H9 (cell line): ENCODE results near the gene STX10. TPM values are rescaled to one million over a fixed set of nuclear protein-coding genes. Genes with fewer than 3 reads are reported as not detected.

Source experiments
- DNase-seq: peaks from one replicate; pipeline ENCODE4 v3.0.0-alpha.2; 2017
- H2AFZ ChIP-seq: one replicate; pipeline ENCODE4 v1.6.1; 2013; ENCODE audit warnings: mild to moderate bottlenecking, low read length, control low read depth, moderate library complexity
- H2AK5ac ChIP-seq: 2 replicates; pipeline ENCODE4 v1.6.1; 2013; ENCODE audit warnings: low read length, control low read depth, mixed read lengths; ENCODE audit not compliant: insufficient read length
- H2BK120ac ChIP-seq: one replicate; pipeline ENCODE4 v1.6.1; 2013; ENCODE audit warnings: low read depth, mild to moderate bottlenecking, low read length, control low read depth, inconsistent platforms; ENCODE audit not compliant: poor library complexity, severe bottlenecking
- H2BK12ac ChIP-seq: 2 replicates; pipeline ENCODE4 v1.6.1; 2013; ENCODE audit warnings: low read length, control low read depth, mixed read lengths, low read depth; ENCODE audit not compliant: insufficient read length
- H2BK15ac ChIP-seq: 2 replicates; pipeline ENCODE4 v1.6.1; 2013; ENCODE audit warnings: low read depth, low read length, control low read depth
- H2BK20ac ChIP-seq: one replicate; pipeline ENCODE4 v1.6.1; 2013; ENCODE audit warnings: low read depth, mild to moderate bottlenecking, low read length, control low read depth, inconsistent platforms; ENCODE audit not compliant: poor library complexity, severe bottlenecking
- H2BK5ac ChIP-seq: 2 replicates; pipeline ENCODE4 v1.6.1; 2013; ENCODE audit warnings: low read length, control low read depth, mixed read lengths; ENCODE audit not compliant: insufficient read length
- H3K14ac ChIP-seq: 2 replicates; pipeline ENCODE4 v1.6.1; 2013; ENCODE audit warnings: low read length, control low read depth; ENCODE audit not compliant: insufficient read depth
- H3K18ac ChIP-seq: 2 replicates; pipeline ENCODE4 v1.6.1; 2013; ENCODE audit warnings: low read depth, mild to moderate bottlenecking, mixed read lengths, low read length, control low read depth; ENCODE audit not compliant: insufficient read length
- H3K23ac ChIP-seq: 2 replicates; pipeline ENCODE4 v1.6.1; 2013; ENCODE audit warnings: low read length, control low read depth, mixed read lengths, low read depth; ENCODE audit not compliant: insufficient read length
- H3K23me2 ChIP-seq: 2 replicates; pipeline ENCODE4 v1.6.1; 2013; ENCODE audit warnings: low read depth, mild to moderate bottlenecking, mixed read lengths, low read length, control low read depth; ENCODE audit not compliant: insufficient read length, poor library complexity, severe bottlenecking
- H3K27ac ChIP-seq: 2 replicates; pipeline ENCODE4 v1.5.1; 2013; ENCODE audit warnings: low read length, control low read depth, mixed read lengths, low read depth; ENCODE audit not compliant: insufficient read length
- H3K27me3 ChIP-seq: 2 replicates; pipeline ENCODE4 v1.6.1; 2013; ENCODE audit warnings: low read length, control low read depth, inconsistent platforms; ENCODE audit not compliant: insufficient read depth
- H3K4ac ChIP-seq: 2 replicates; pipeline ENCODE4 v1.6.1; 2013; ENCODE audit warnings: low read depth, mild to moderate bottlenecking, control low read depth, inconsistent platforms, low read length, moderate library complexity
- H3K4me1 ChIP-seq: 2 replicates; pipeline ENCODE4 v1.6.1; 2013; ENCODE audit warnings: low read length, control low read depth, inconsistent platforms; ENCODE audit not compliant: insufficient read depth
- H3K4me2 ChIP-seq: 2 replicates; pipeline ENCODE4 v1.6.1; 2013; ENCODE audit warnings: low read length, control low read depth, mixed read lengths; ENCODE audit not compliant: insufficient read length, insufficient read depth
- H3K56ac ChIP-seq: 2 replicates; pipeline ENCODE4 v1.6.1; 2013; ENCODE audit warnings: low read depth, mild to moderate bottlenecking, mixed read lengths, low read length, control low read depth; ENCODE audit not compliant: insufficient read length
- H3K79me1 ChIP-seq: 2 replicates; pipeline ENCODE4 v1.6.1; 2013; ENCODE audit warnings: low read depth, mild to moderate bottlenecking, moderate library complexity, low read length, control low read depth, inconsistent platforms; ENCODE audit not compliant: insufficient read depth, poor library complexity, severe bottlenecking
- H3K79me2 ChIP-seq: 2 replicates; pipeline ENCODE4 v1.6.1; 2013; ENCODE audit warnings: low read length, control low read depth, inconsistent platforms; ENCODE audit not compliant: insufficient read depth
- H3K9ac ChIP-seq: 2 replicates; pipeline ENCODE4 v1.6.1; 2013; ENCODE audit warnings: low read length, control low read depth, mixed read lengths; ENCODE audit not compliant: insufficient read length; ENCODE audit errors: extremely low read depth
- H3K9me3 ChIP-seq: one replicate; pipeline ENCODE4 v1.6.1; 2013; ENCODE audit warnings: low read depth, low read length, inconsistent platforms; ENCODE audit not compliant: control insufficient read depth
- H3T11ph ChIP-seq: one replicate; pipeline ENCODE4 v1.6.1; 2013; ENCODE audit warnings: mild to moderate bottlenecking, low read length, control low read depth, inconsistent platforms
- H4K20me1 ChIP-seq: one replicate; pipeline ENCODE4 v1.6.1; 2013; ENCODE audit not compliant: control insufficient read depth, insufficient read length, insufficient read depth
- H4K5ac ChIP-seq: 2 replicates; pipeline ENCODE4 v1.6.1; 2013; ENCODE audit warnings: low read depth, mild to moderate bottlenecking, mixed read lengths, low read length, control low read depth; ENCODE audit not compliant: insufficient read length
- H4K8ac ChIP-seq: replicated peaks from 2 replicates; pipeline ENCODE4 v1.6.1; 2013; ENCODE audit warnings: low read length, control low read depth, mixed read lengths, low read depth; ENCODE audit not compliant: insufficient read length
- H4K91ac ChIP-seq: 2 replicates; pipeline ENCODE4 v1.6.1; 2013; ENCODE audit warnings: low read depth, mild to moderate bottlenecking, moderate library complexity, mixed read lengths, low read length, control low read depth; ENCODE audit not compliant: insufficient read length
- H3K27ac Mint-ChIP-seq, 3 experiments: 2 replicates in 2 of 3; 3 replicates in 1 of 3; pipeline ENCODE4 v1.8.0; 2020 to 2021; ENCODE audit warnings: mixed read lengths in 3 of 3, mild to moderate bottlenecking in 1 of 3, moderate library complexity in 1 of 3
- H3K27me3 Mint-ChIP-seq: 2 replicates; pipeline ENCODE4 v1.8.0; 2021; ENCODE audit warnings: low read depth, mild to moderate bottlenecking, moderate library complexity, mixed read lengths
- H3K36me3 Mint-ChIP-seq, 3 experiments: 2 replicates in 2 of 3; 3 replicates in 1 of 3; pipeline ENCODE4 v1.8.0; 2020 to 2021; ENCODE audit warnings: low read depth in 3 of 3, mixed read lengths in 3 of 3; ENCODE audit not compliant: insufficient read depth in 1 of 3
- H3K4me1 Mint-ChIP-seq, 2 experiments: 2 replicates each; pipeline ENCODE4 v1.8.0; 2020; ENCODE audit warnings: mixed read lengths in 2 of 2
- H3K4me3 Mint-ChIP-seq, 2 experiments: 2 replicates in 1 of 2; 3 replicates in 1 of 2; pipeline ENCODE4 v1.8.0; 2020 to 2021; ENCODE audit warnings: mild to moderate bottlenecking in 2 of 2, mixed read lengths in 2 of 2, moderate library complexity in 1 of 2
- H3K9me3 Mint-ChIP-seq, 2 experiments: 2 replicates in 1 of 2; 3 replicates in 1 of 2; pipeline ENCODE4 v1.8.0; 2020; ENCODE audit warnings: mild to moderate bottlenecking in 2 of 2, mixed read lengths in 2 of 2, moderate library complexity in 1 of 2
- CTCF ChIP-seq: fragments of 200-600 bp; sonication (generic); conservative IDR thresholded peaks from 3 replicates; pipeline ENCODE4 v1.8.0; 2021; ENCODE audit warnings: antibody characterized with exemption, mild to moderate bottlenecking
- WGBS: extraction: QIAGEN DNeasy Blood & Tissue Kit; methylation state at CpG from one replicate; pipeline ENCODE4 v1.1.7; 2013; ENCODE audit warnings: missing lambda C conversion rate, low lambda C conversion rate, mixed read lengths; ENCODE audit not compliant: insufficient read length; ENCODE audit errors: extremely low coverage; 5-methylcytosine and 5-hydroxymethylcytosine counted together
- total RNA-seq: library from RNA; stranded (reverse); gene quantifications from 2 replicates; pipeline ENCODE4 v1.2.1, GENCODE V29; 2021

STX10 gene
- total RNA-seq, 1 experiment from 2014 or later = 39.4 TPM

- H3K27ac Mint-ChIP-seq = peak overlapping the region; percentile 55 to 99 (median 99); a peak in 5 of 7 replicates
- H3K56ac ChIP-seq = no peak overlapping the region
- peak overlapping the region; percentile 66 for H3K4me2 ChIP-seq
- no peak overlapping the region for H2AFZ ChIP-seq
- WGBS = no CpG with 5 or more reads among the region's 20 CpGs
- H3K79me2 ChIP-seq = peaks cover 44% of the 10 kb centered on the region
- peaks cover 41 to 46% of the 10 kb centered on the region in 2 experiments for H3K4me1 Mint-ChIP-seq
- no peak overlapping the region for H2BK120ac ChIP-seq
- peaks cover 11% of the 10 kb centered on the region for H3K23me2 ChIP-seq
- H3K4me1 ChIP-seq = peaks cover 11% of the 10 kb centered on the region; the same call in 1 of the 2 replicates
- H3K79me1 ChIP-seq = no peaks in the 10 kb centered on the region
- peaks cover 0 to 1% of the 10 kb centered on the region in 2 experiments; a peak in 2 of 5 replicates for H3K9me3 Mint-ChIP-seq
- H3T11ph ChIP-seq = no peak overlapping the region
- H2BK20ac ChIP-seq = no peak overlapping the region
- no peak for TF ChIP-seq CTCF
- no peaks in the 10 kb centered on the region for H4K20me1 ChIP-seq
- H4K8ac ChIP-seq = no peak overlapping the region
- H3K9me3 ChIP-seq = no peaks in the 10 kb centered on the region
- H3K4ac ChIP-seq = no peak overlapping the region
- peak overlapping the region; percentile 98 to 100 for H3K4me3 Mint-ChIP-seq
- no peak overlapping the region for H3K27ac ChIP-seq
- no peak overlapping the region for H2BK15ac ChIP-seq
- H3K18ac ChIP-seq = no peak overlapping the region
- H2AK5ac ChIP-seq = no peak overlapping the region
- no peak overlapping the region for H3K14ac ChIP-seq
- H2BK5ac ChIP-seq = no peak overlapping the region
- H3K9ac ChIP-seq = peak overlapping the region; percentile 37
- H3K23ac ChIP-seq = no peak overlapping the region
- no peaks in the 10 kb centered on the region for H3K27me3 ChIP-seq
- H3K27me3 Mint-ChIP-seq = no peaks in the 10 kb centered on the region
- DNase-seq = no peak
- H2BK12ac ChIP-seq = no peak overlapping the region
- H3K36me3 Mint-ChIP-seq = peaks cover 9 to 54% (median 48%) of the 10 kb centered on the region in 3 experiments; a peak in 6 of 7 replicates
- no peak overlapping the region for H4K5ac ChIP-seq
- no peak overlapping the region for H4K91ac ChIP-seq
These were observed 32.9 kb downstream of the STX10 start for GRCh38 chr19:13117176-13117771.
